MCF 10A (cell line): ENCODE data around the gene NCOR2. TPM values are rescaled to one million over a fixed set of nuclear protein-coding genes. Genes with fewer than 3 reads are reported as not detected.

Source experiments
- BruUV-seq: library from RNA; stranded (reverse); fragments of 400-500 nt; replicated peaks from 2 replicates; lab custom pipeline; 2021; lab: Mats Ljungman, UMichigan
- CTCF ChIA-PET: fragments of 300-600 bp; sonication (Branson Sonifier 250); formaldehyde crosslinking; extraction: SDS; loops from one replicate; lab custom pipeline; 2021; ENCODE audit warnings: antibody characterized with exemption, inconsistent platforms; lab: Yijun Ruan, JAX
- POLR2A ChIA-PET: fragments of 300-600, 350-650 bp; sonication (Branson Sonifier 250); formaldehyde crosslinking; extraction: SDS; loops from one replicate; lab custom pipeline; 2020; ENCODE audit warnings: antibody characterized with exemption, inconsistent platforms; lab: Yijun Ruan, JAX
- DNase-seq: peaks from one replicate; pipeline ENCODE4 v3.0.0-alpha.2; 2018; ENCODE audit not compliant: unreplicated experiment
- H3K27ac Mint-ChIP-seq: one replicate; pipeline ENCODE4 v1.8.0; 2022; ENCODE audit warnings: mild to moderate bottlenecking, low read depth, mixed read lengths; ENCODE audit not compliant: unreplicated experiment
- H3K27me3 Mint-ChIP-seq: one replicate; pipeline ENCODE4 v1.8.0; 2022; ENCODE audit warnings: mixed read lengths; ENCODE audit not compliant: insufficient read depth, unreplicated experiment
- H3K36me3 Mint-ChIP-seq: one replicate; pipeline ENCODE4 v1.8.0; 2022; ENCODE audit warnings: mild to moderate bottlenecking, moderate library complexity, mixed read lengths; ENCODE audit not compliant: insufficient read depth, unreplicated experiment
- H3K4me1 Mint-ChIP-seq: one replicate; pipeline ENCODE4 v1.8.0; 2022; ENCODE audit warnings: mixed read lengths; ENCODE audit not compliant: insufficient read depth, unreplicated experiment
- H3K4me3 Mint-ChIP-seq: one replicate; pipeline ENCODE4 v1.8.0; 2022; ENCODE audit warnings: mild to moderate bottlenecking, moderate library complexity, mixed read lengths; ENCODE audit not compliant: unreplicated experiment
- H3K9me3 Mint-ChIP-seq: one replicate; pipeline ENCODE4 v1.8.0; 2022; ENCODE audit warnings: mixed read lengths; ENCODE audit not compliant: unreplicated experiment
- CTCF ChIP-seq: fragments of 200-600 bp; IDR thresholded peaks from one replicate; pipeline ENCODE4 v1.8.0; 2022; ENCODE audit warnings: antibody characterized with exemption, mild to moderate bottlenecking; ENCODE audit not compliant: unreplicated experiment
- intact Hi-C: fragments of 100-400 bp; cut with micrococcal nuclease; formaldehyde crosslinking; loops from 2 replicates; pipeline ENCODE4 v1.14.1; 2022
- total RNA-seq: library from RNA; stranded (reverse); gene quantifications from 2 replicates; pipeline ENCODE4 v1.2.3, GENCODE V29; 2022

NCOR2 gene
- total RNA-seq, 1 experiment from 2014 or later = 145 TPM

DNA sequence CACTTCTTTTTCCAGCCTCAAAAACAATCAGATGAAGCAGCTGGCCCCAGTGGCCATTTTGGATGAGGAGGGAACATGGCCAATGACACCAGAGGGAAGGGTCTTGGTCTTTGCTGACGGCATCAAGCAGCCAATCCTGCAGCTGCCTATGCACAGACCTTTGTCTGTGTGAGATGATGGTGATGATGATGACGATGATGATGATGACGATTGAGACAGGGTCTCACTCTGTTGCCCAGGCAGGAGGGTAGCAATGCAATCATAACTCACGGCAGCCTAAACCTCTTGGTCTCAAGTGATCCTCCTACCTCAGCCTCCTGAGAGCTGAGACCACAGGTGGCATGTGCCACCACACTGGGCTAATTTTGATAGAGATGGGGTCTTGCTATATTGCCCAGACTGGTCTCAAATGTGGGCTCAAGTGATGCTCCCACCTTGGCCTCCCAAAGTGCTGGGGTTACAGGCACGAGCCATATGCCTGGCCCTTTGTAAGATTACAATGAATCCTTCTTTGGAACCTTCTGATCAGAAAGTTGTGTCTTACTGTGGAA, 26.5 kb upstream of the NCOR2 start:
- no peak overlapping the region for H3K27ac Mint-ChIP-seq
- POLR2A ChIA-PET = interaction anchor here (0.6 to 1.3 kb wide), 2 partner anchors 10 to 27 kb away, joined by 3 read pairs; no protein-coding TSS in a partner anchor
- no TSS peak for BruUV-seq
- no peaks in the 10 kb centered on the region for H3K36me3 Mint-ChIP-seq
- CTCF ChIA-PET = no interaction called here
- H3K4me3 Mint-ChIP-seq = no peak overlapping the region
- no peaks in the 10 kb centered on the region for H3K9me3 Mint-ChIP-seq
- no peak for TF ChIP-seq CTCF
- peaks cover 19% of the 10 kb centered on the region for H3K4me1 Mint-ChIP-seq
- no peak for DNase-seq
- intact Hi-C loops = no loop called here
- H3K27me3 Mint-ChIP-seq = no peaks in the 10 kb centered on the region

DNA sequence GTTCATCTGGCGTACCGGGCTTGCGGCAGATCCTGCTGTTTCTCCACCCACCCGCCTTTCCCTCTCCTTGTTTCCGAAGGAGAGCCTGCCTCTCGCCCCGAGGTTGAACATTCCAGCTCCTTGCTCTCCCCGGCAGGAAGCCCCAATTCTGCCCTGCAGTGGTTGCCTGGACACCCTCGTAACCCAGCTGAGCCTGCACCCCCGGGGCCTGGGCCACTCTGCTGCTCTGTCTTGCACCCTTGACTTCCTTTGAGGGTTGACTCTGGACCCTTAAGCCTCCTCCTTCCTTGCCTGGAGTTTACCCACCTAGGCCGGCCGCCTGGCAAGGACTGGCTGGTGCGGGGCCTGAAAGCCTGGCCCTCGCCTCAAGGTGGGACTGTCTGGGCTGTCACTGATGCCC, 25.8 kb upstream of the NCOR2 start:
- no peak for TF ChIP-seq CTCF
- no peak overlapping the region for H3K27ac Mint-ChIP-seq
- no peaks in the 10 kb centered on the region for H3K9me3 Mint-ChIP-seq
- H3K36me3 Mint-ChIP-seq = no peaks in the 10 kb centered on the region
- BruUV-seq = no TSS peak
- H3K4me1 Mint-ChIP-seq = peaks cover 22% of the 10 kb centered on the region
- H3K27me3 Mint-ChIP-seq = no peaks in the 10 kb centered on the region
- intact Hi-C loops = no loop called here
- no peak for DNase-seq
- CTCF ChIA-PET = no interaction called here
- POLR2A ChIA-PET = interaction anchor here (0.6 kb wide), 1 partner anchor 27 kb away, joined by 3 read pairs; no protein-coding TSS in a partner anchor
- H3K4me3 Mint-ChIP-seq = no peak overlapping the region

DNA sequence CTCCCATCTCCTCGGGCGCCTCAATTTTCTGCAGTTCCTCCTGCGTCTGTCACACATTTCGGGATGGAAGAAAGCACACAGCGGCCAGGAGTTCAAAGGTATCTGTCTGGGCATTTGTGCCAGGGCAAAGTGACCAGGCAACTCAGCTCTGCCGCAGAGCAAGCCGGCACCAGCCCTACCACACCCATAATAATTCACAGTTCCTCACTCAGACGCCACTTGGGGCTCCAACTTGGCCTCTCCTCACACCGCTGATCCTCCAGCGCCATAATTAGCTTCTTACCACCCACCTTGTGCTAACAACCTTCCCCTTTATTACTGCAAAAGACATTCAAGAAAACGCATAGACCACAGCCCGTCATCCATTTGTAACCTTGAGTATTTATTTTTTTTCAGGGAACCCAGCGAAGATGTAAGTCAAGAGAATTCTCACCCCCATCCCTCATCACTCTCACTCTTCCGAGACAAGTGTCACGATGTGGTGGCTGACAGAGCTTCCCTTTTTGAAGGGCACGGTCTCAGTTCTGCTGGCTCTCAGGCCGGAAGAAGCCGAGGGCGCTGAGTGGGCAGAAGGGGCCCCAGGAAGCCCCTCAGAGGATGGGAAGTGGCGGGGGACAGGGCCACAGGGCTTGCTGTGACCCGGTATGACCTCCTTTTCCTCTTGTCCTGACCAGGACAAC, 25.2 kb upstream of the NCOR2 start:
- CTCF ChIA-PET = no interaction called here
- no TSS peak for BruUV-seq
- Mint-ChIP-seq H3K27me3 (no peaks in the 10 kb centered on the region), H3K4me1 (peaks cover 22% of the 10 kb centered on the region), H3K4me3 (no peak overlapping the region), H3K9me3 (no peaks in the 10 kb centered on the region), H3K27ac (peak overlapping the region; percentile 3), H3K36me3 (no peaks in the 10 kb centered on the region)
- no peak for TF ChIP-seq CTCF
- POLR2A ChIA-PET = no interaction called here
- DNase-seq = no peak
- intact Hi-C loops = no loop called here

GRCh38 chr12:124592050-124592449, 24.6 kb upstream of the NCOR2 start:
- H3K27ac Mint-ChIP-seq = peak overlapping the region; percentile 3
- no TSS peak for BruUV-seq
- no peaks in the 10 kb centered on the region for H3K9me3 Mint-ChIP-seq
- CTCF ChIA-PET = no interaction called here
- H3K4me1 Mint-ChIP-seq = peaks cover 22% of the 10 kb centered on the region
- no peak for TF ChIP-seq CTCF
- intact Hi-C loops = no loop called here
- POLR2A ChIA-PET = no interaction called here
- H3K36me3 Mint-ChIP-seq = no peaks in the 10 kb centered on the region
- H3K27me3 Mint-ChIP-seq = no peaks in the 10 kb centered on the region
- H3K4me3 Mint-ChIP-seq = no peak overlapping the region
- peak; percentile 77 for DNase-seq
